Gastroesophageal sphincter (tissue), 4 donors: Measurements from ENCODE around the gene BBC3. TPM values are rescaled to one million over a fixed set of nuclear protein-coding genes. Genes with fewer than 3 reads are reported as not detected.

Experiments
- ATAC-seq: fragments of 150-250 bp; one replicate; pipeline ENCODE4 v1.9.1; 2016; ENCODE audit warnings: mild to moderate bottlenecking, moderate library complexity
- H3K27ac ChIP-seq, 4 donors: fragments of 200-600 bp; sonication (generic) in 3 of 4; 1 replicate in 3 of 4; 2 replicates in 1 of 4; pipeline ENCODE4 v1.5.1; 2016 to 2019
- H3K27me3 ChIP-seq: fragments of 200-600 bp; sonication (generic); one replicate; pipeline ENCODE4 v1.5.1; 2019
- H3K36me3 ChIP-seq, 2 donors: fragments of 200-600 bp; sonication (generic); one replicate each; pipeline ENCODE4 v1.5.1; 2019; ENCODE audit warnings: control low read depth in 1 of 2
- H3K4me1 ChIP-seq, 3 donors: fragments of 200-600 bp; sonication (generic); 1 replicate in 2 of 3; 2 replicates in 1 of 3; pipeline ENCODE4 v1.5.1; 2016 to 2019; ENCODE audit warnings: control low read depth in 2 of 3
- H3K4me3 ChIP-seq, 2 donors: fragments of 200-600 bp; sonication (generic); one replicate each; pipeline ENCODE4 v1.5.1; 2019; ENCODE audit warnings: mild to moderate bottlenecking in 1 of 2, moderate library complexity in 1 of 2
- H3K9me3 ChIP-seq, 3 donors: fragments of 200-600 bp; sonication (generic); one replicate each; pipeline ENCODE4 v1.5.1; 2017 to 2019; ENCODE audit warnings: control low read depth in 2 of 3
- CTCF ChIP-seq, 4 experiments: fragments of 200-600 bp in 2 of 4; fragments of 450-650 bp in 2 of 4; sonication (generic) in 1 of 4; IDR thresholded peaks; one replicate each; pipeline ENCODE4 v1.5.1; 2017 to 2019; ENCODE audit warnings: antibody characterized with exemption in 4 of 4, mild to moderate bottlenecking in 2 of 4, moderate library complexity in 2 of 4
- EP300 ChIP-seq: sonication (generic); formaldehyde crosslinking; IDR thresholded peaks from one replicate; pipeline ENCODE4 v1.6.1; 2017; ENCODE audit warnings: antibody characterized with exemption, mild to moderate bottlenecking
- POLR2A ChIP-seq, 2 donors: fragments of 450-650 bp; IDR thresholded peaks; one replicate each; pipeline ENCODE4 v1.6.1; 2017; ENCODE audit warnings: antibody characterized with exemption in 2 of 2, mild to moderate bottlenecking in 2 of 2, moderate library complexity in 1 of 2
- POLR2AphosphoS5 ChIP-seq: sonication (generic); formaldehyde crosslinking; IDR thresholded peaks from one replicate; pipeline ENCODE4 v1.6.1; 2017; ENCODE audit warnings: antibody characterized with exemption
- WGBS, 2 donors: methylation state at CpG; one replicate each; pipeline ENCODE4 v1.1.5; 2018; ENCODE audit warnings: low coverage in 1 of 2; 5-methylcytosine and 5-hydroxymethylcytosine counted together
- total RNA-seq, 4 donors: library from RNA; depleted of rRNA; stranded (reverse); fragments of >200 nt; gene quantifications; one replicate each; pipeline ENCODE4 v1.1.0, GENCODE V29; 2016

BBC3 gene
- total RNA-seq, 4 donors from 2014 or later: 3.6 to 11.4 (median 10.2) TPM

- TF ChIP-seq POLR2AphosphoS5 (no peak), EP300 (no peak), POLR2A (IDR thresholded peaks at IDR 0.05) (no peak), CTCF (IDR thresholded peaks at IDR 0.05) (no peak)
- no peak overlapping the region for H3K4me3 ChIP-seq
- H3K36me3 ChIP-seq: peaks cover 0 to 6% of the 10 kb centered on the region in 2 donors
- WGBS, 2 donors: 75 to 100% methylated on average over 1 to 2 of the region's 2 CpGs
- H3K4me1 ChIP-seq: peaks cover 2 to 95% (median 29%) of the 10 kb centered on the region in 3 donors
- no peaks in the 10 kb centered on the region for H3K9me3 ChIP-seq
- H3K27me3 ChIP-seq: no peaks in the 10 kb centered on the region
- peak overlapping the region in 3 of 4 donors; percentile 80 to 85 (median 84) for H3K27ac ChIP-seq
- no peak for ATAC-seq
Observed at GRCh38 chr19:47187335-47187655, 43.7 kb downstream of the BBC3 start.

- no peak for ATAC-seq
- peaks cover 0 to 6% of the 10 kb centered on the region in 2 donors for H3K36me3 ChIP-seq
- H3K27me3 ChIP-seq: no peaks in the 10 kb centered on the region
- 69 to 75% methylated on average over 7 to 11 of the region's 17 CpGs for WGBS, 2 donors
- TF ChIP-seq POLR2A (IDR thresholded peaks at IDR 0.05) (no peak), CTCF (IDR thresholded peaks at IDR 0.05) (no peak), EP300 (no peak), POLR2AphosphoS5 (no peak)
- H3K4me3 ChIP-seq: no peak overlapping the region
- peak overlapping the region in 3 of 4 donors; percentile 80 to 85 (median 84) for H3K27ac ChIP-seq
- H3K4me1 ChIP-seq: peaks cover 2 to 98% (median 29%) of the 10 kb centered on the region in 3 donors
- H3K9me3 ChIP-seq: no peaks in the 10 kb centered on the region
Observed at GRCh38 chr19:47186446-47187334, 44.3 kb downstream of the BBC3 start.

GRCh38 chr19:47183601-47184000, 47.4 kb downstream of the BBC3 start:
- peak overlapping the region; percentile 6 to 84 (median 76) for H3K27ac ChIP-seq
- H3K4me1 ChIP-seq: peaks cover 0 to 82% (median 13%) of the 10 kb centered on the region in 3 donors
- H3K9me3 ChIP-seq: no peaks in the 10 kb centered on the region
- ATAC-seq: no peak
- no peak overlapping the region for H3K4me3 ChIP-seq
- H3K36me3 ChIP-seq: peaks cover 0 to 24% of the 10 kb centered on the region in 2 donors
- H3K27me3 ChIP-seq: no peaks in the 10 kb centered on the region
- 30% methylated on average over 2 of the region's 2 CpGs; no CpG with 5 or more reads in 1 of the 2 donors for WGBS, 2 donors
- TF ChIP-seq CTCF (IDR thresholded peaks at IDR 0.05) (no peak), POLR2AphosphoS5 (no peak), POLR2A (IDR thresholded peaks at IDR 0.05) (no peak), EP300 (no peak)

- Histone ChIP-seq H3K4me3 (no peak overlapping the region), H3K27ac (peak overlapping the region in 1 of 4 donors; percentile 10), H3K27me3 (no peaks in the 10 kb centered on the region), H3K36me3 (peaks cover 0 to 24% of the 10 kb centered on the region in 2 donors), H3K4me1 (peaks cover 7 to 83% (median 27%) of the 10 kb centered on the region in 3 donors), H3K9me3 (no peaks in the 10 kb centered on the region)
- WGBS, 2 donors: 72 to 73% methylated on average over 3 to 4 of the region's 4 CpGs
- no peak for TF ChIP-seq EP300
- no peak for TF ChIP-seq POLR2A (IDR thresholded peaks at IDR 0.05)
- TF ChIP-seq POLR2AphosphoS5: no peak
- TF ChIP-seq CTCF (IDR thresholded peaks at IDR 0.05): no peak
- ATAC-seq: no peak
Observed at GRCh38 chr19:47179653-47180310, 51.2 kb downstream of the BBC3 start.
